Kidney epithelial cell (primary cell): Measurements from ENCODE around the gene NRSN2. TPM values are rescaled to one million over a fixed set of nuclear protein-coding genes. Genes with fewer than 3 reads are reported as not detected.

Experiments used
- DNase-seq: peaks from one replicate; pipeline ENCODE4 v3.0.0-alpha.2; 2010; ENCODE audit warnings: low read depth
- H3K27me3 ChIP-seq: 2 replicates; pipeline ENCODE4 v1.6.0; 2011; ENCODE audit warnings: low read length; ENCODE audit not compliant: control insufficient read depth, insufficient read depth
- H3K36me3 ChIP-seq: 2 replicates; pipeline ENCODE4 v1.5.1; 2011; ENCODE audit warnings: low read length; ENCODE audit not compliant: control insufficient read depth, insufficient read depth
- H3K4me3 ChIP-seq: 2 replicates; pipeline ENCODE4 v1.5.1; 2011; ENCODE audit warnings: low read depth, mild to moderate bottlenecking, control low read depth, low read length
- total RNA-seq: library from RNA; depleted of rRNA; stranded (reverse); fragments of >200 nt; gene quantifications from 2 replicates; pipeline ENCODE4 v1.2.3, GENCODE V29; 2015
- TF ChIP-seq, protein P1 (sequence below): IDR thresholded peaks from 2 replicates; pipeline ENCODE4 v1.5.1; 2011; ENCODE audit warnings: mild to moderate bottlenecking, moderate library complexity, low read length, control low read depth, inconsistent platforms; ENCODE audit not compliant: insufficient read depth, poor library complexity, severe bottlenecking

The NRSN2 gene
- total RNA-seq, 1 donor from 2014 or later, result 36.9 TPM

DNA sequence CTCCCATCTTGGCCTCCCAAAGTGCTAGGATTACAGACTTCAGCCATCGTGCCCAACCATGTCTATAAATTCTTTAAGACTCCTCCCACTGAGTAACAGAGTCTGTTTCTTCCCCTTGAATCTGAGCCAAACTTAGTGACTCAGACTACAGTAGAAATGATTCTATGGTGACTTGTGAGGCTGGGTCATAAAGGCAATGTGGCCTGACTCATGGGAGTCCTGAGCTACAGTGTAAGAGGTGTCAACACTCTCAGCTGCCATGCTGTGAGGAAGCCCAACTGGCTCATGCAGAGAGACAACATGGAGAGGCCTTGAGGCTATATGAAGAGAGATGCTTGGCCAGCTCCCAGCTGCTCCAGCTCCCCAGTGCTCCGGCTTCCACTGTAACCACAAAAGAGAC lies 5.2 kb upstream of the NRSN2 start:
- Histone ChIP-seq H3K4me3 (no peak overlapping the region), H3K27me3 (no peaks in the 10 kb centered on the region), H3K36me3 (no peaks in the 10 kb centered on the region)
- no peak for DNase-seq
- TF ChIP-seq, protein P1, sequence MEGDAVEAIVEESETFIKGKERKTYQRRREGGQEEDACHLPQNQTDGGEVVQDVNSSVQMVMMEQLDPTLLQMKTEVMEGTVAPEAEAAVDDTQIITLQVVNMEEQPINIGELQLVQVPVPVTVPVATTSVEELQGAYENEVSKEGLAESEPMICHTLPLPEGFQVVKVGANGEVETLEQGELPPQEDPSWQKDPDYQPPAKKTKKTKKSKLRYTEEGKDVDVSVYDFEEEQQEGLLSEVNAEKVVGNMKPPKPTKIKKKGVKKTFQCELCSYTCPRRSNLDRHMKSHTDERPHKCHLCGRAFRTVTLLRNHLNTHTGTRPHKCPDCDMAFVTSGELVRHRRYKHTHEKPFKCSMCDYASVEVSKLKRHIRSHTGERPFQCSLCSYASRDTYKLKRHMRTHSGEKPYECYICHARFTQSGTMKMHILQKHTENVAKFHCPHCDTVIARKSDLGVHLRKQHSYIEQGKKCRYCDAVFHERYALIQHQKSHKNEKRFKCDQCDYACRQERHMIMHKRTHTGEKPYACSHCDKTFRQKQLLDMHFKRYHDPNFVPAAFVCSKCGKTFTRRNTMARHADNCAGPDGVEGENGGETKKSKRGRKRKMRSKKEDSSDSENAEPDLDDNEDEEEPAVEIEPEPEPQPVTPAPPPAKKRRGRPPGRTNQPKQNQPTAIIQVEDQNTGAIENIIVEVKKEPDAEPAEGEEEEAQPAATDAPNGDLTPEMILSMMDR, result no peak

DNA sequence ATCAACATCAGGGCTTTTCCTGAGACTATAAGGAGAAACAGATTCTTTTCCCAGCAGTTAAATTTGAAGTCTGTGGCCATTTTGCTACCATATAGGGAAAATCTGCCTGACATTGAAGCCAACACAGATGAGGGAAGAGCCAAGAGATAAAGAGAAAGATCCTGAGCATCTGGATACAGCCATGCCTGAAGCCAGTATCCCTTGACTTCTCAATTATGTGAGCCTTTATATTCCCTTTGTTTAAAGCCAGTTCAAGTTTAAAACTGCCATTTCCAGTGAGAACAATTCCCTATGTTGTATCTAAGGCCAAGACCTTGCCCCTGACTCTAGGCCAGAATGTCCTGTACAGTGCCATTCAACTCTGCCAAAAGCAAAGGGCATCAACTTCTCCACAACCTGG lies 3.8 kb upstream of the NRSN2 start:
- Histone ChIP-seq H3K27me3 (no peaks in the 10 kb centered on the region), H3K4me3 (no peak overlapping the region), H3K36me3 (no peaks in the 10 kb centered on the region)
- TF ChIP-seq, protein P1, result no peak
- no peak for DNase-seq

DNA sequence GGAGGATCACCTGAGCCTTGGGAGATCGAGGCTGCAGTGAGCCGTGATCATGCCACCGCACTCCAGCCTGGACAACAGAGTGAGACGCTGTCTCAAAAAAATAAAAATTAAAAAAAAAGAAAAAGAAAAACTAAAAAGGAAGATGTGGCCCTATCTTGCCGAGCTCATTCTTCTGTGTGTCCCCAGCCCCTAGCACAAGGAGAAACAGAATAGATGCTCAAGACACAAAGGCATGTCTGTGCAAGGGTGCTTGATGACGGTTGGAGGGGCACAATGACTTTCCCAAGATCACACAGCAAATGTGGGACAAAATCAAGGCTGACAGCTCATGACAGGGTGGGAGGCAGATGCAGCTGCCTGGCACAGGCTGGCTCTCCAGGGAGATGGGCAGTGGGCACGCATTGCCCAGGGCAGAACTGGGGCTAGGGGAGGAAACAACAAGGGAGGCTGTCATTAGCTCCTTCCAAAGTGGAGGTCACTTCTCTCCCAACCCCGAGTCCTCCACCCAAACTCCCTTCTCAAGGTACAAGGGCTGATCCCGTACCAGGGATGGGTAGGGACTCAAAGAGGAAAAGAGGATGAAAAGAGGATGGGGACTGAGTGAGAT lies 775 bp upstream of the NRSN2 start:
- no peaks in the 10 kb centered on the region for H3K36me3 ChIP-seq

DNA sequence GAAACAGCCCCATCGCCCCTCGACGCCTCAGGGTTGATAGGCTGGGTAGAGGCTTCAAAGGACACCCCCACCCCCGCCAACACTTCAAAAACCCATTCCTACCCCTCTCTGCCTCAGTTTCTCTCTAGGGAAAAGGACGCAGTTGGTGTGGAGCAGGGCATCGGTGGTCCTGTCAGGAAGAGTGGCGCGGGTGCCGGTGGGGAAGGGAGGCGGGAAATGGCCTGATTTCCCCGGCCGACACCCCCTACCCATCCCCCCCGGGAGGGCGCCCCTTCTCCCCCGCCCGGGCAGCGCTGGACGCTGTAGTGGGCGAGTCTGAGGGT lies 367 bp downstream of the NRSN2 start:
- peak overlapping the region; percentile 76 for H3K4me3 ChIP-seq
- TF ChIP-seq, protein P1, result no peak
- DNase-seq, result no peak
- H3K27me3 ChIP-seq, result no peaks in the 10 kb centered on the region
- H3K36me3 ChIP-seq, result no peaks in the 10 kb centered on the region

More for the DNA sequence above, 775 bp upstream of the NRSN2 start:
- DNase-seq, result no peak
- Histone ChIP-seq H3K4me3 (peak overlapping the region; percentile 76), H3K27me3 (no peaks in the 10 kb centered on the region)
- TF ChIP-seq, protein P1, result no peak

DNA sequence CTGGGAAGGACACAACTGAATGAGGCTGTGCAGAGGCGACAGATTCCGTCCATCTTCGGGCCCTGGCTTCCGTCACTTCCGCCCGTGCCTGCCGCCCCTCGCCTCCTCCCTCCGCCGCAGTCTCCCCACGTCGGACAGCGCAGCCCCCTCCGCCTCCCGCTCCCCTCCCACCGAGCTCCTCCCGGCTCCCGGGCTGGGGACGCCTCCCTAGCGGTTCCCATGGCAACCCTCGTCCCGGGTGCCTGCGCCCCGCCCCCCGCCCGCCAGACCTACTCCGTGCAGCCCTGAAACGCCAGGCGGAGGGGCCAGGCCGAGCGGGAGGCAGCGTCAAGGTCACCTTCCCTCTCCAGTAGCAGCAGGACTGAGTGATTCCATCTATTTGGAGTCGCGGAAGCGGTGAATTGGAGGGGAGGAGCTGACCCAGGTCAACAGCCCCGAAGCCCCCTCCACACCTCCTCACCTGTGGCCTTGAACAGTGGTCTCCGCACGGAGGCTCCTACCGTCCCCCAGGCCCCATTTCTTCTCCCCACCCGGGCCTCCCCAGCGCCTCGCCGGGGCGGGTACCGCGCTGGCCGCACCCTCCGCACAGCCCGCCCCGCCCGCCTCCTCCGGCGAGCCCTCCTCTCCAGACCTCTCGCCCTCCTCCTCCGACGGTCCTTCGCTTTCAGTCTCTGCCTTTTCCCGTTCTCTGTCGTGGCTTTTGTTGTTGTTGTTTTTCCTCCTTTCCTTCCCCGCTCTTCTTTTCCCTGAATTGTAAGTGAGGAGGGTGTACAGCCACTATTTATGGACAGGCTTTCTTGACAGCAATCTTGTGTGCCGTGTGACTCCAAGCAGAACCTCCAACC lies 951 bp downstream of the NRSN2 start:
- no peak for DNase-seq
- no peaks in the 10 kb centered on the region for H3K27me3 ChIP-seq

More for the DNA sequence above, 951 bp downstream of the NRSN2 start:
- TF ChIP-seq, protein P1, result no peak
- peak overlapping the region; percentile 76 for H3K4me3 ChIP-seq
- H3K36me3 ChIP-seq, result no peaks in the 10 kb centered on the region
